ENCODE data around the gene TRIM42. TPM values are rescaled to one million over a fixed set of nuclear protein-coding genes. Genes with fewer than 3 reads are reported as not detected.

Gene TRIM42
- polyA plus RNA-seq, 1 donor from 2014 or later = not detected

GRCh38 chr3:140715035-140715434, 37.2 kb downstream of the TRIM42 start:
- Histone ChIP-seq H3K27me3 (ENCODE audit: insufficient read depth, low read depth, low read length) (no peaks in the 10 kb centered on the region), H3K9me3 (ENCODE audit: low read length) (no peaks in the 10 kb centered on the region), H3K4me2 (ENCODE audit: low read length) (no peak overlapping the region), H3F3A (ENCODE audit: insufficient read depth, low read length, poor library complexity, severe bottlenecking) (no peaks in the 10 kb centered on the region), H3K9ac (ENCODE audit: low read length) (no peak overlapping the region), H3K4me3 (ENCODE audit: low read length) (no peak overlapping the region), H2AFZ (ENCODE audit: low read depth, low read length) (no peak overlapping the region), H3K9me2 (ENCODE audit: insufficient read depth, low read length) (no peaks in the 10 kb centered on the region), H3K36me3 (ENCODE audit: insufficient read depth, low read length) (no peaks in the 10 kb centered on the region), H4K20me1 (ENCODE audit: insufficient read depth) (no peaks in the 10 kb centered on the region), H3K27ac (ENCODE audit: low read length) (no peak overlapping the region), H3K79me2 (replicated peaks; ENCODE audit: insufficient read depth, low read length) (no peaks in the 10 kb centered on the region)
- TF ChIP-seq CTCF (IDR thresholded peaks at IDR 0.05; ENCODE audit: poor library complexity, severe bottlenecking) = no peak
- TF ChIP-seq, protein P1, sequence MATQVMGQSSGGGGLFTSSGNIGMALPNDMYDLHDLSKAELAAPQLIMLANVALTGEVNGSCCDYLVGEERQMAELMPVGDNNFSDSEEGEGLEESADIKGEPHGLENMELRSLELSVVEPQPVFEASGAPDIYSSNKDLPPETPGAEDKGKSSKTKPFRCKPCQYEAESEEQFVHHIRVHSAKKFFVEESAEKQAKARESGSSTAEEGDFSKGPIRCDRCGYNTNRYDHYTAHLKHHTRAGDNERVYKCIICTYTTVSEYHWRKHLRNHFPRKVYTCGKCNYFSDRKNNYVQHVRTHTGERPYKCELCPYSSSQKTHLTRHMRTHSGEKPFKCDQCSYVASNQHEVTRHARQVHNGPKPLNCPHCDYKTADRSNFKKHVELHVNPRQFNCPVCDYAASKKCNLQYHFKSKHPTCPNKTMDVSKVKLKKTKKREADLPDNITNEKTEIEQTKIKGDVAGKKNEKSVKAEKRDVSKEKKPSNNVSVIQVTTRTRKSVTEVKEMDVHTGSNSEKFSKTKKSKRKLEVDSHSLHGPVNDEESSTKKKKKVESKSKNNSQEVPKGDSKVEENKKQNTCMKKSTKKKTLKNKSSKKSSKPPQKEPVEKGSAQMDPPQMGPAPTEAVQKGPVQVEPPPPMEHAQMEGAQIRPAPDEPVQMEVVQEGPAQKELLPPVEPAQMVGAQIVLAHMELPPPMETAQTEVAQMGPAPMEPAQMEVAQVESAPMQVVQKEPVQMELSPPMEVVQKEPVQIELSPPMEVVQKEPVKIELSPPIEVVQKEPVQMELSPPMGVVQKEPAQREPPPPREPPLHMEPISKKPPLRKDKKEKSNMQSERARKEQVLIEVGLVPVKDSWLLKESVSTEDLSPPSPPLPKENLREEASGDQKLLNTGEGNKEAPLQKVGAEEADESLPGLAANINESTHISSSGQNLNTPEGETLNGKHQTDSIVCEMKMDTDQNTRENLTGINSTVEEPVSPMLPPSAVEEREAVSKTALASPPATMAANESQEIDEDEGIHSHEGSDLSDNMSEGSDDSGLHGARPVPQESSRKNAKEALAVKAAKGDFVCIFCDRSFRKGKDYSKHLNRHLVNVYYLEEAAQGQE (IDR thresholded peaks at IDR 0.05; ENCODE audit: borderline replicate concordance) = no peak
- TF ChIP-seq EP300 (conservative IDR thresholded peaks at IDR 0.05; ENCODE audit: poor library complexity, severe bottlenecking) = no peak
- no peak for TF ChIP-seq RAD21 (conservative IDR thresholded peaks at IDR 0.05)
- TF ChIP-seq SMC3 (conservative IDR thresholded peaks at IDR 0.05; ENCODE audit: poor library complexity) = no peak
- no peak for TF ChIP-seq EZH2 (IDR thresholded peaks at IDR 0.05; ENCODE audit: borderline replicate concordance, insufficient read depth, low read length, poor library complexity, severe bottlenecking)
- no peak for TF ChIP-seq POLR2AphosphoS5 (IDR thresholded peaks at IDR 0.05)
- TF ChIP-seq TAF1 (IDR thresholded peaks at IDR 0.05; ENCODE audit: low read depth) = no peak
- no peak for TF ChIP-seq MXI1 (conservative IDR thresholded peaks at IDR 0.05; ENCODE audit: poor library complexity, severe bottlenecking)

DNA sequence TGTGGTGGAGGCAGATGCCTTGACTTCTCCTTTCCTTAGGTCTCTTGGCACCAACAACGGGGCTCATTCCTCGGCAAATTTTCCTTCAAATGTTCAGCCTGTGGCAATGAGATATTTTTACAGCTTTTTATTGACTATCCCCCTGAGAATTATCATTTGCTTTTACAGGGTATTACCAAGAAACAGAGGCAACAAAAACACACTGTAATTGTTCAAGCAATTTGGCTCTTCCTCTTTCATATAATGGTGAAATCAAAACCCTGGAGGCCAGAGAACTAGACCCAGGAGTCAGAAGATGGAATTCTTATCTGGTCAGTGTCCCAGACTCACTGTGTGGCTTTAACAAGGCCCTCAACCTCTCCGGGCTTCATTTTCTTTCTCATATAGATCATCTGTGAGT, 40.1 kb downstream of the TRIM42 start:
- Histone ChIP-seq H3K79me2 (replicated peaks; ENCODE audit: insufficient read depth, low read length) (no peaks in the 10 kb centered on the region), H2AFZ (ENCODE audit: low read depth, low read length) (no peak overlapping the region), H3K4me3 (ENCODE audit: low read length) (no peak overlapping the region), H3K36me3 (ENCODE audit: insufficient read depth, low read length) (no peaks in the 10 kb centered on the region), H3K4me2 (ENCODE audit: low read length) (no peak overlapping the region), H3F3A (ENCODE audit: insufficient read depth, low read length, poor library complexity, severe bottlenecking) (no peaks in the 10 kb centered on the region), H3K27me3 (ENCODE audit: insufficient read depth, low read depth, low read length) (no peaks in the 10 kb centered on the region), H3K27ac (ENCODE audit: low read length) (no peak overlapping the region), H3K9me2 (ENCODE audit: insufficient read depth, low read length) (no peaks in the 10 kb centered on the region), H3K9me3 (ENCODE audit: low read length) (no peaks in the 10 kb centered on the region), H3K9ac (ENCODE audit: low read length) (no peak overlapping the region), H4K20me1 (ENCODE audit: insufficient read depth) (no peaks in the 10 kb centered on the region)
- TF ChIP-seq SMC3 (conservative IDR thresholded peaks at IDR 0.05; ENCODE audit: poor library complexity) = no peak
- no peak for TF ChIP-seq CTCF (IDR thresholded peaks at IDR 0.05; ENCODE audit: poor library complexity, severe bottlenecking)
- no peak for TF ChIP-seq MXI1 (conservative IDR thresholded peaks at IDR 0.05; ENCODE audit: poor library complexity, severe bottlenecking)
- no peak for TF ChIP-seq EP300 (conservative IDR thresholded peaks at IDR 0.05; ENCODE audit: poor library complexity, severe bottlenecking)
- TF ChIP-seq TAF1 (IDR thresholded peaks at IDR 0.05; ENCODE audit: low read depth) = no peak
- no peak for TF ChIP-seq POLR2AphosphoS5 (IDR thresholded peaks at IDR 0.05)
- TF ChIP-seq, protein P1 (IDR thresholded peaks at IDR 0.05; ENCODE audit: borderline replicate concordance) = no peak
- no peak for TF ChIP-seq EZH2 (IDR thresholded peaks at IDR 0.05; ENCODE audit: borderline replicate concordance, insufficient read depth, low read length, poor library complexity, severe bottlenecking)
- no peak for TF ChIP-seq RAD21 (conservative IDR thresholded peaks at IDR 0.05)

Data from neural cell (in vitro differentiated cells).